Natural killer cell (primary cell): ENCODE results near the gene NRIP1. TPM values are rescaled to one million over a fixed set of nuclear protein-coding genes. Genes with fewer than 3 reads are reported as not detected.

Experiments
- ATAC-seq, 3 donors: fragments of 150-1000 bp in 2 of 3; fragments of 200-7000 bp in 1 of 3; cut with Tn5 transposase; 1 replicate in 1 of 3; 2 replicates in 2 of 3; pipeline ENCODE4 v1.10.0; 2021; ENCODE audit warnings: mild to moderate bottlenecking in 2 of 3, moderate library complexity in 2 of 3
- DNase-seq, 2 donors: peaks; one replicate each; pipeline versions ENCODE4 v3.0.0 to v3.0.0-alpha.2; 2013 to 2021; ENCODE audit warnings: mixed read lengths in 1 of 2
- H3K27ac ChIP-seq: one replicate; pipeline ENCODE4 v1.5.1; 2013; ENCODE audit warnings: mild to moderate bottlenecking, low read length
- H3K27me3 ChIP-seq: one replicate; pipeline ENCODE4 v1.6.1; 2013; ENCODE audit warnings: low read length; ENCODE audit not compliant: control insufficient read depth, insufficient read depth
- H3K36me3 ChIP-seq: one replicate; pipeline ENCODE4 v1.6.1; 2013; ENCODE audit warnings: low read length; ENCODE audit not compliant: control insufficient read depth, insufficient read depth
- H3K4me1 ChIP-seq: one replicate; pipeline ENCODE4 v1.6.1; 2013; ENCODE audit warnings: low read length; ENCODE audit not compliant: control insufficient read depth, insufficient read depth
- H3K4me3 ChIP-seq: one replicate; pipeline ENCODE4 v1.5.1; 2013; ENCODE audit warnings: low read length
- H3K9me3 ChIP-seq: one replicate; pipeline ENCODE4 v1.6.1; 2013; ENCODE audit warnings: low read length; ENCODE audit not compliant: control insufficient read depth, insufficient read depth
- H3K27ac Mint-ChIP-seq, 2 donors: one replicate each; pipeline ENCODE4 v1.8.0; 2022; ENCODE audit warnings: mild to moderate bottlenecking in 2 of 2, mixed read lengths in 2 of 2, moderate library complexity in 1 of 2
- H3K27me3 Mint-ChIP-seq, 2 donors: one replicate each; pipeline ENCODE4 v1.8.0; 2022; ENCODE audit warnings: low read depth in 2 of 2, mixed read lengths in 2 of 2
- H3K36me3 Mint-ChIP-seq: one replicate; pipeline ENCODE4 v1.8.0; 2022; ENCODE audit warnings: mixed read lengths
- H3K4me1 Mint-ChIP-seq, 2 donors: one replicate each; pipeline ENCODE4 v1.8.0; 2022; ENCODE audit warnings: mixed read lengths in 2 of 2
- H3K4me3 Mint-ChIP-seq: one replicate; pipeline ENCODE4 v1.8.0; 2022; ENCODE audit warnings: mild to moderate bottlenecking, moderate library complexity, mixed read lengths
- H3K9me3 Mint-ChIP-seq, 2 donors: one replicate each; pipeline ENCODE4 v1.8.0; 2022; ENCODE audit warnings: mixed read lengths in 2 of 2
- WGBS: methylation state at CpG from one replicate; pipeline ENCODE4 v1.1.7; 2013; ENCODE audit warnings: missing lambda C conversion rate; ENCODE audit not compliant: insufficient coverage; 5-methylcytosine and 5-hydroxymethylcytosine counted together
- intact Hi-C: fragments of 100-400 bp; cut with micrococcal nuclease; formaldehyde crosslinking; loops from one replicate; pipeline ENCODE4 v1.14.2; 2022
- total RNA-seq, 4 donors: library from RNA; stranded (reverse); fragments of 120-200 nt in 1 of 4; gene quantifications; one replicate each; pipeline versions ENCODE4 v1.2.3 to v1.2.4, GENCODE V29; 2013 to 2022
- TF ChIP-seq, protein P1 (sequence below): fragments of 200-600 bp; IDR thresholded peaks from one replicate; pipeline ENCODE4 v1.8.0; 2022; ENCODE audit warnings: antibody characterized with exemption

Gene NRIP1
- total RNA-seq, 3 donors from 2014 or later (not counting 1 experiment from before 2014, with no cell fraction given): 42.4 to 46.8 (median 42.6) TPM

DNA sequence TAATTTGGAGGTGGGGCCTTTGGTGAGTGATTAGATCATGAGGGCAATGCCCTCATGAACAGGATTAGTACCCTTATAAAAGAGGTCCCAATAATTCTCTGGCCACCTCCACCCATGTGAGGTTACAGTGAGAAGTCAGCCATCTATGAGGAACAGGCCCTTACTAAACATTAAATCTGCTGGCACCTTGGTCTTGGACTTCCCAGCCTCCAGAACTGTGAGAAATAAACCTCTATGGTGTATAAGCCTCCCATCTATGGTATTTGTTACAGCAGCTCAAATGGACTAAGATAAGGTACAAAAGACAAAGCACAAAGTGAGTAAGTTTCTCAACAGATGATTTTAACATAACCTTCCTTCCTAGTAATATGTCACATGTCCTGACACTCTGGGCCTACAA, 22.3 kb downstream of the NRIP1 start:
- DNase-seq: no peak
- Mint-ChIP-seq H3K4me1 (peaks cover 44 to 56% of the 10 kb centered on the region in 2 donors), H3K9me3 (no peaks in the 10 kb centered on the region), H3K27ac (peak overlapping the region in 1 of 2 donors; percentile 8), H3K4me3 (no peak overlapping the region), H3K27me3 (no peaks in the 10 kb centered on the region), H3K36me3 (no peaks in the 10 kb centered on the region)
- H3K4me1 ChIP-seq: no peaks in the 10 kb centered on the region
- ATAC-seq: no peak
- no peaks in the 10 kb centered on the region for H3K27me3 ChIP-seq
- intact Hi-C loops: no loop called here
- TF ChIP-seq, protein P1, sequence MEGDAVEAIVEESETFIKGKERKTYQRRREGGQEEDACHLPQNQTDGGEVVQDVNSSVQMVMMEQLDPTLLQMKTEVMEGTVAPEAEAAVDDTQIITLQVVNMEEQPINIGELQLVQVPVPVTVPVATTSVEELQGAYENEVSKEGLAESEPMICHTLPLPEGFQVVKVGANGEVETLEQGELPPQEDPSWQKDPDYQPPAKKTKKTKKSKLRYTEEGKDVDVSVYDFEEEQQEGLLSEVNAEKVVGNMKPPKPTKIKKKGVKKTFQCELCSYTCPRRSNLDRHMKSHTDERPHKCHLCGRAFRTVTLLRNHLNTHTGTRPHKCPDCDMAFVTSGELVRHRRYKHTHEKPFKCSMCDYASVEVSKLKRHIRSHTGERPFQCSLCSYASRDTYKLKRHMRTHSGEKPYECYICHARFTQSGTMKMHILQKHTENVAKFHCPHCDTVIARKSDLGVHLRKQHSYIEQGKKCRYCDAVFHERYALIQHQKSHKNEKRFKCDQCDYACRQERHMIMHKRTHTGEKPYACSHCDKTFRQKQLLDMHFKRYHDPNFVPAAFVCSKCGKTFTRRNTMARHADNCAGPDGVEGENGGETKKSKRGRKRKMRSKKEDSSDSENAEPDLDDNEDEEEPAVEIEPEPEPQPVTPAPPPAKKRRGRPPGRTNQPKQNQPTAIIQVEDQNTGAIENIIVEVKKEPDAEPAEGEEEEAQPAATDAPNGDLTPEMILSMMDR: no peak
- peaks cover 7% of the 10 kb centered on the region for H3K36me3 ChIP-seq
- H3K4me3 ChIP-seq: no peak overlapping the region
- no peak overlapping the region for H3K27ac ChIP-seq
- no peaks in the 10 kb centered on the region for H3K9me3 ChIP-seq

DNA sequence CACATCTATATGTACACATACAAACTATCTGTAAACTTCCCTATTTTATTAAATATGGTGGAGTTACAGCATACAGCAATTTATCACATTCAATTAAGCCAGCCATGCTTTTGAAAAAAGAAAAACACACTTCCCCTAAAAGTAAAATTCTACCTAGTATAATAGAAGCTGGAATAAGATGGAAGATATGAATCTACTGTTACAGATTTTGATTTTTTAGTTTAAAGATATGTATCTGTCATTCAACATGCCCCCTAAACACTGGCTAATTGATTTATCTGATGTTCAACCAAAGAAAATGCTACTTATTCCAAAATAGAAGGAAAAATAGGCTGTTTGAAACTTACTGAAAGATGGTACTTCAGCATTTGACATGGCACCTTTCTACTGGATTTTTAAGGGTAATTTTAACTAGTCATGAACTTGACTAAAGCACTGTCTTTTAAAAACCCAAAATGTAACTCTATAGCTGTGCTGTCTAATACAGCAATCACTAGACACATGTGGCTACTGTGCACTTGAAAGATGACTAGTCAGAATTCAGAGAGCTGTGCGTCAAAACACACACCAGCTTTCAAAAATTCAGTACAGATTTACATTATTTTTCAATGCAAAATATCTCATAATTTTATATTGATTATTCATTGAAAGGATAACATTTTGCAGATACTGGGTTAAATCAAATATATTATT, 25.0 kb downstream of the NRIP1 start:
- WGBS: 100% methylated on average over 1 of the region's 1 CpG
- Mint-ChIP-seq H3K27ac (peak overlapping the region in 1 of 2 donors; percentile 8), H3K27me3 (no peaks in the 10 kb centered on the region), H3K4me3 (no peak overlapping the region), H3K36me3 (no peaks in the 10 kb centered on the region), H3K9me3 (no peaks in the 10 kb centered on the region), H3K4me1 (peaks cover 29 to 50% of the 10 kb centered on the region in 2 donors)
- TF ChIP-seq, protein P1: no peak
- intact Hi-C loops: no loop called here
- no peak for ATAC-seq
- DNase-seq: no peak
- Histone ChIP-seq H3K27ac (no peak overlapping the region), H3K4me1 (no peaks in the 10 kb centered on the region), H3K4me3 (no peak overlapping the region), H3K36me3 (peaks cover 7% of the 10 kb centered on the region), H3K9me3 (no peaks in the 10 kb centered on the region), H3K27me3 (no peaks in the 10 kb centered on the region)

DNA sequence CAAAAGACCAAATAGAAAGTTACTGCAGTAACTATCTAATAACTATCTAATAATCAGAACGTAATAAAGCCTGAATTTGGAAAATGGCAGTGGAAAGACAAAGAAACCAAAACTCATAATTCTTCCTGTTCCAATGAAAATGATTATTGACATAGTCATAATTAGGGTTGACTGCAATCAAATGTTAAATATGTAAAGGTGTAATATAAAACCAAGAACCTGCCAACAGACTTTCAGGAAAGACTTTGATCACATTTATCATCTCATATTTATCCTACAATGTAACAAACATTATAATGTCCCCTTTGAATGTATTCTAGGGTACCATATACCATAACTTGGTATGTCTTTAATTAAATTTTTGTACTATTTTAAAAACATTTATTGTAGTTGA, 26.9 kb downstream of the NRIP1 start:
- no peak overlapping the region for H3K4me3 ChIP-seq
- H3K27ac ChIP-seq: no peak overlapping the region
- DNase-seq: no peak
- H3K9me3 Mint-ChIP-seq: no peaks in the 10 kb centered on the region
- peaks cover 25 to 48% of the 10 kb centered on the region in 2 donors for H3K4me1 Mint-ChIP-seq
- H3K9me3 ChIP-seq: no peaks in the 10 kb centered on the region
- intact Hi-C loops: no loop called here
- H3K36me3 Mint-ChIP-seq: no peaks in the 10 kb centered on the region
- H3K27me3 ChIP-seq: no peaks in the 10 kb centered on the region
- no peak for ATAC-seq
- H3K27ac Mint-ChIP-seq: no peak overlapping the region
- WGBS: no CpG with 5 or more reads among the region's 1 CpG
- H3K36me3 ChIP-seq: peaks cover 6% of the 10 kb centered on the region
- no peaks in the 10 kb centered on the region for H3K27me3 Mint-ChIP-seq
- H3K4me1 ChIP-seq: no peaks in the 10 kb centered on the region
- H3K4me3 Mint-ChIP-seq: no peak overlapping the region
- TF ChIP-seq, protein P1: no peak
